Measurements from ENCODE around the gene TFG. TPM values are rescaled to one million over a fixed set of nuclear protein-coding genes. Genes with fewer than 3 reads are reported as not detected.

TFG gene
- total and polyA plus RNA-seq, 10 of the 15 experiments (the other 5 are each of a cell fraction or from before 2014, with no cell fraction given): 29.3 to 126 (median 57.6) TPM

DNA sequence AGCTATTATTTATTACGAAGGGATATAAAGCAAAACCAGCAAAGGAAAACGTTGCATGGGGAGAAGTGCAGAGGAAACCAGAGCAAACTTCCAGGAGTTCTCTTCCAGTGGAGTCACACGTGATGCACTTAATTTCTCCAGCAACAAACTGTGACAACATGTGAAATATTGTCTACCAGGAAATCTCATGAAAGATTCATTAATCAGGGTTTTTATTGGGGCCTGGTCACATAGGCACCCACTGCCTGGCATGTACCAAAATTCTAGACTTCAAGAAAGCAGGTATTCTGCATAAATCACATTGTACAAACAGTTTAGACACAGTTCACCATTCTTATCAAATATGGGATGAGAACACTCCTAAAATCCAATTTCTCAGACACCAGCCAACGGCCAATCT lies 5.4 kb upstream of the TFG start:
- no peak overlapping the region for H3K4me3 ChIP-seq
- intact Hi-C loops (cut with micrococcal nuclease; ENCODE audit: unreplicated experiment): no loop called here
- ChIA-PET POLR2A (no interaction called here), CTCF (interaction anchor here (0.8 to 1.7 kb wide), 2 partner anchors 32 to 93 kb away, joined by 3 to 7 read pairs; no protein-coding TSS in a partner anchor), SMC1A (ENCODE audit: uncharacterized antibody, unreplicated experiment) (interaction anchor here (0.8 to 1.3 kb wide), 3 partner anchors 10 to 50 kb away, joined by 3 read pairs; no protein-coding TSS in a partner anchor), RAD21 (ENCODE audit: unreplicated experiment) (interaction anchor here (1.4 kb wide), 1 partner anchor 23 kb away, joined by 5 read pairs; no protein-coding TSS in a partner anchor)
- H3K9me3 ChIP-seq (replicated peaks; ENCODE audit: control insufficient read depth, insufficient read depth, low read length): no peaks in the 10 kb centered on the region; the same call in 2 of the 3 replicates
- H3K4me2 ChIP-seq (ENCODE audit: control insufficient read depth, insufficient read depth): no peak overlapping the region
- TF ChIP-seq MTA2 (IDR thresholded peaks at IDR 0.05; ENCODE audit: low read depth): no peak
- TF ChIP-seq, protein P1, sequence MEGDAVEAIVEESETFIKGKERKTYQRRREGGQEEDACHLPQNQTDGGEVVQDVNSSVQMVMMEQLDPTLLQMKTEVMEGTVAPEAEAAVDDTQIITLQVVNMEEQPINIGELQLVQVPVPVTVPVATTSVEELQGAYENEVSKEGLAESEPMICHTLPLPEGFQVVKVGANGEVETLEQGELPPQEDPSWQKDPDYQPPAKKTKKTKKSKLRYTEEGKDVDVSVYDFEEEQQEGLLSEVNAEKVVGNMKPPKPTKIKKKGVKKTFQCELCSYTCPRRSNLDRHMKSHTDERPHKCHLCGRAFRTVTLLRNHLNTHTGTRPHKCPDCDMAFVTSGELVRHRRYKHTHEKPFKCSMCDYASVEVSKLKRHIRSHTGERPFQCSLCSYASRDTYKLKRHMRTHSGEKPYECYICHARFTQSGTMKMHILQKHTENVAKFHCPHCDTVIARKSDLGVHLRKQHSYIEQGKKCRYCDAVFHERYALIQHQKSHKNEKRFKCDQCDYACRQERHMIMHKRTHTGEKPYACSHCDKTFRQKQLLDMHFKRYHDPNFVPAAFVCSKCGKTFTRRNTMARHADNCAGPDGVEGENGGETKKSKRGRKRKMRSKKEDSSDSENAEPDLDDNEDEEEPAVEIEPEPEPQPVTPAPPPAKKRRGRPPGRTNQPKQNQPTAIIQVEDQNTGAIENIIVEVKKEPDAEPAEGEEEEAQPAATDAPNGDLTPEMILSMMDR (IDR thresholded peaks at IDR 0.05 in 2 of 3, conservative IDR thresholded peaks at IDR 0.05 in 1 of 3; ENCODE audit: control insufficient read depth in 2 of 3, extremely low read depth in 1 of 3, insufficient read depth in 1 of 3, low read depth in 3 of 3, low read length in 3 of 3): no peak
- TF ChIP-seq FOXM1 (IDR thresholded peaks at IDR 0.05; ENCODE audit: low read depth, low read length): no peak
- no peak for TF ChIP-seq HDAC6 (IDR thresholded peaks at IDR 0.05; ENCODE audit: unreplicated experiment)
- TF ChIP-seq SREBF1 (IDR thresholded peaks at IDR 0.05; ENCODE audit: low read length): no peak
- no peak for TF ChIP-seq EZH2 (IDR thresholded peaks at IDR 0.05; ENCODE audit: borderline replicate concordance, control insufficient read depth, low read depth, low read length)
- no peak for TF ChIP-seq ZZZ3 (IDR thresholded peaks at IDR 0.05; ENCODE audit: control insufficient read depth, insufficient read length, low read depth)
- no peak for TF ChIP-seq ZNF217 (IDR thresholded peaks at IDR 0.05)
- TF ChIP-seq, protein P2, sequence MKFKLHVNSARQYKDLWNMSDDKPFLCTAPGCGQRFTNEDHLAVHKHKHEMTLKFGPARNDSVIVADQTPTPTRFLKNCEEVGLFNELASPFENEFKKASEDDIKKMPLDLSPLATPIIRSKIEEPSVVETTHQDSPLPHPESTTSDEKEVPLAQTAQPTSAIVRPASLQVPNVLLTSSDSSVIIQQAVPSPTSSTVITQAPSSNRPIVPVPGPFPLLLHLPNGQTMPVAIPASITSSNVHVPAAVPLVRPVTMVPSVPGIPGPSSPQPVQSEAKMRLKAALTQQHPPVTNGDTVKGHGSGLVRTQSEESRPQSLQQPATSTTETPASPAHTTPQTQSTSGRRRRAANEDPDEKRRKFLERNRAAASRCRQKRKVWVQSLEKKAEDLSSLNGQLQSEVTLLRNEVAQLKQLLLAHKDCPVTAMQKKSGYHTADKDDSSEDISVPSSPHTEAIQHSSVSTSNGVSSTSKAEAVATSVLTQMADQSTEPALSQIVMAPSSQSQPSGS (IDR thresholded peaks at IDR 0.05; ENCODE audit: low read length): no peak
- TF ChIP-seq, protein P3, sequence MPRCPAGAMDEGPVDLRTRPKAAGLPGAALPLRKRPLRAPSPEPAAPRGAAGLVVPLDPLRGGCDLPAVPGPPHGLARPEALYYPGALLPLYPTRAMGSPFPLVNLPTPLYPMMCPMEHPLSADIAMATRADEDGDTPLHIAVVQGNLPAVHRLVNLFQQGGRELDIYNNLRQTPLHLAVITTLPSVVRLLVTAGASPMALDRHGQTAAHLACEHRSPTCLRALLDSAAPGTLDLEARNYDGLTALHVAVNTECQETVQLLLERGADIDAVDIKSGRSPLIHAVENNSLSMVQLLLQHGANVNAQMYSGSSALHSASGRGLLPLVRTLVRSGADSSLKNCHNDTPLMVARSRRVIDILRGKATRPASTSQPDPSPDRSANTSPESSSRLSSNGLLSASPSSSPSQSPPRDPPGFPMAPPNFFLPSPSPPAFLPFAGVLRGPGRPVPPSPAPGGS (IDR thresholded peaks at IDR 0.05; ENCODE audit: borderline replicate concordance, insufficient read depth, low read depth, low read length, poor library complexity, severe bottlenecking): no peak
- no peak for TF ChIP-seq RAD51 (IDR thresholded peaks at IDR 0.05)
- TF ChIP-seq, protein P4, sequence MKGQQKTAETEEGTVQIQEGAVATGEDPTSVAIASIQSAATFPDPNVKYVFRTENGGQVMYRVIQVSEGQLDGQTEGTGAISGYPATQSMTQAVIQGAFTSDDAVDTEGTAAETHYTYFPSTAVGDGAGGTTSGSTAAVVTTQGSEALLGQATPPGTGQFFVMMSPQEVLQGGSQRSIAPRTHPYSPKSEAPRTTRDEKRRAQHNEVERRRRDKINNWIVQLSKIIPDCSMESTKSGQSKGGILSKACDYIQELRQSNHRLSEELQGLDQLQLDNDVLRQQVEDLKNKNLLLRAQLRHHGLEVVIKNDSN (IDR thresholded peaks at IDR 0.05; ENCODE audit: borderline replicate concordance, extremely low read length, insufficient read depth, low read depth, low read length): no peak
- no peak for TF ChIP-seq TCF12 (IDR thresholded peaks at IDR 0.05; ENCODE audit: low read depth, low read length)
- no peak for TF ChIP-seq RCOR1 (conservative IDR thresholded peaks at IDR 0.05; ENCODE audit: low read depth, low read length)
- TF ChIP-seq, protein P5, sequence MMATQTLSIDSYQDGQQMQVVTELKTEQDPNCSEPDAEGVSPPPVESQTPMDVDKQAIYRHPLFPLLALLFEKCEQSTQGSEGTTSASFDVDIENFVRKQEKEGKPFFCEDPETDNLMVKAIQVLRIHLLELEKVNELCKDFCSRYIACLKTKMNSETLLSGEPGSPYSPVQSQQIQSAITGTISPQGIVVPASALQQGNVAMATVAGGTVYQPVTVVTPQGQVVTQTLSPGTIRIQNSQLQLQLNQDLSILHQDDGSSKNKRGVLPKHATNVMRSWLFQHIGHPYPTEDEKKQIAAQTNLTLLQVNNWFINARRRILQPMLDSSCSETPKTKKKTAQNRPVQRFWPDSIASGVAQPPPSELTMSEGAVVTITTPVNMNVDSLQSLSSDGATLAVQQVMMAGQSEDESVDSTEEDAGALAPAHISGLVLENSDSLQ (IDR thresholded peaks at IDR 0.05): no peak
- no peak overlapping the region for H2AFZ ChIP-seq (ENCODE audit: control insufficient read depth, low read depth, low read length)
- no peak for ATAC-seq
- FAIRE-seq: no peak
- in situ Hi-C loops (cut with MboI): no loop called here
- 46% methylated on average over 4 of the region's 4 CpGs for WGBS (ENCODE audit: insufficient coverage, insufficient replicate concordance, low lambda C conversion rate, missing lambda C conversion rate)
- no peaks in the 10 kb centered on the region for H3K36me3 ChIP-seq (ENCODE audit: control insufficient read depth in 2 of 2, insufficient read depth in 2 of 2, low read length in 1 of 2)
- no TSS peak for BruUV-seq (replicated peaks)
- H3K79me2 ChIP-seq (ENCODE audit: control insufficient read depth, insufficient read depth, low read length): no peaks in the 10 kb centered on the region
- no peaks in the 10 kb centered on the region for H3K27me3 ChIP-seq (replicated peaks in 1 of 2; ENCODE audit: control insufficient read depth in 2 of 2, insufficient read depth in 2 of 2, low read length in 1 of 2)
- H4K20me1 ChIP-seq (ENCODE audit: control insufficient read depth, insufficient read depth): no peaks in the 10 kb centered on the region
- no peak for DNase-seq (ENCODE audit: low read depth, low spot score)
- peaks cover 7% of the 10 kb centered on the region for H3K4me1 ChIP-seq (ENCODE audit: control insufficient read depth, insufficient read depth, low read length)
- H3K9ac ChIP-seq (ENCODE audit: control insufficient read depth, insufficient read depth, low read length): no peak overlapping the region
- no peak overlapping the region for H3K27ac ChIP-seq (ENCODE audit: control insufficient read depth, insufficient read depth)
